Erythroblast (primary cell): ENCODE results near the gene TREH.
"Not testable (repeated sequence)": the region's sequence is repeated elsewhere in the genome, so short reads cannot be mapped to it uniquely, and the experiment has no call there.

Experiments
- GATA1 ChIP-seq: IDR thresholded peaks from 2 replicates; pipeline ENCODE4 v1.6.1; 2011; ENCODE audit warnings: low read depth, mild to moderate bottlenecking, control low read depth, low read length, moderate library complexity
- POLR2A ChIP-seq: IDR thresholded peaks from 2 replicates; pipeline ENCODE4 v1.6.1; 2011; ENCODE audit warnings: mild to moderate bottlenecking, low read length

- TF ChIP-seq POLR2A, GATA1: not testable (repeated sequence)
Observed at GRCh38 chr11:118611433-118611795, 68.0 kb downstream of the TREH start.
